Measurements from ENCODE around the gene PLAC1.

The PLAC1 gene

DNA sequence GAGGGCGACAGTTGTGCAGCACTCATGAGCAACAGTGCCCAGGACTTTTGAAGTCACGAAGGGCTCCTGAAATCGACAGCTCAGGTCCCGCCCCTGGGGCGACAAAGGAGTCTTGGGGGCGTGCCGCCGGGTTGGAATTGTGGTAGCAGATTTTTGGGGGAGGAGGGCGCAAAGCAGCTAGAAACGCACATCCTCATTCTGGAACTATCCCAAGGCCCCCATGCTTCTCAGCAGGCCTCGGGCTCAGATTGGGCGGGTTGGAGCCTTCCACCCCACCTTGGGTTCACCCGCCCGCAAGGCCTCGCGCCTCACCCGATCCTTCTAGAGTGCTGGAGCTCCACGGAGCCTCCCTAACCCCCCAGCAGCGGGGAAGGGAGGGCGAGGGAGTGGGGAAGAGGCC, 112.8 kb downstream of the PLAC1 start:
- in situ Hi-C loops (cut with MboI; ENCODE audit: low sequenced_read_pairs), result no loop called here

DNA sequence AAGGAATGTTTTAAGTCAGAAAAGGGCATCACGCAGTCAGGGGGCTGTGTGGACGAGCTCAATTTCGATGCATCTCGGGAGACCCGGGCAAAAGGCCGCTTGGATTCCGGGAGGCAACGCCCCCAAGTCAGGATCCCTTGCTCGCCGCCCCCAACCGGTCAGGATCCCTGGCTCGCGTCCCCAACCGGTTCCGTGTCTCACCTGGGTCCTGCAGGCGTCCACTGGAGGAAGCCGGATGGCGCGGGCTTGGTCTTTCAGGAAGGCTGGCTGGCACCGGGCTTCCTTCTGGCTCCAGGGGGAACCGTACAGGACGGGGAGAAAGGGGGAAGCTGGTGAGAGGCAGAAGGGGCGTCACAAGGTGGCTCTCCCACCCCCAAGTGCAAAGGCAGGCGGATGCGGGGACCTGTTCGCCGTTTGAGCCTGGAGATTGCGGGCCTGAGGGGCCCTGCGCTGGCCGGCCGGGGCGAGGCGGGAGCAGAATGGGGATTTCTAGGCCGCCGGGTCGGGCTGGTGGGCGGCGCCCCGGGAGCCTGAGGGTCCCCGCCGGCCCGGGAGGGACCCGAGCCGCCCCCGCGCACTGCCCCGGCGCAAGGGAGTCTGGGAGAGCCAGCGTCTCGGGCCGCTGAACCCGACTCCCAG, 113.6 kb downstream of the PLAC1 start:
- in situ Hi-C loops (cut with MboI; ENCODE audit: low sequenced_read_pairs), result no loop called here

DNA sequence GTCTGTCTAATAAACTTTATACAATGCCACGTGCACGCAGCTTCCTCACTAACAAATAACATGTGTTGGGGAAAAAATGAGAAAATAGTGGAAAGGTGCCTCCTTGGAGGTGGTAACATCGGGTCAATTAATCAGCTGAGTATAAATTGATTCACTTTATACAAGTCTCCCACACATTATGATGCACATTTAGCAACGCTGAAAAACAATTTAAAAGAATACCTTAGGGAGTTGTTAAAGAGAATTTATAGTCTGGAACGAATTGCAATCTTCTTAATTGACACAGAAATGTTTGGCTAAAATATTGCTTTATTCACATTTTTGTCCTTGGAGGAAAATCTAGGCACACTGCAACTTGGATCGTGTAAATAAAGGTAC, 114.1 kb downstream of the PLAC1 start:
- in situ Hi-C loops (cut with MboI; ENCODE audit: low sequenced_read_pairs), result no loop called here

DNA sequence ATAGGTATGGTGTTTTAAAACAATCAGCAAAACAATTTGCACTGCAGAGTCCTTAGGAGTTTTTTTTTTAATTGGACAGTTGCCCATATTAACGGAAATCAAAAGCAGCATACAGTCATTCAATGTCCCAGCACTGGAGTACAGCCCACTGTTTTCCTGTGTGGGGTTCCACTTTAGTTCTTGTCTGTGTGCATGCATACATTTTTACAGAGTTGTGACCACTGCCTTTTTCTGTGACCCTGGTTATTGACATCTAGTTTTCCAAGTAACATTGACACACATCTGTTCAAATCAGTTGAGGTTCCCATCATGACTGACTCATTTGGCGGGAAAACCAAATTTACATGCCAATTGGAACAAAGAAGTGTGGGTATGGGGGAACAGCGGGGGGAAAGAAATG, 115.0 kb downstream of the PLAC1 start:
- in situ Hi-C loops (cut with MboI; ENCODE audit: low sequenced_read_pairs), result no loop called here

DNA sequence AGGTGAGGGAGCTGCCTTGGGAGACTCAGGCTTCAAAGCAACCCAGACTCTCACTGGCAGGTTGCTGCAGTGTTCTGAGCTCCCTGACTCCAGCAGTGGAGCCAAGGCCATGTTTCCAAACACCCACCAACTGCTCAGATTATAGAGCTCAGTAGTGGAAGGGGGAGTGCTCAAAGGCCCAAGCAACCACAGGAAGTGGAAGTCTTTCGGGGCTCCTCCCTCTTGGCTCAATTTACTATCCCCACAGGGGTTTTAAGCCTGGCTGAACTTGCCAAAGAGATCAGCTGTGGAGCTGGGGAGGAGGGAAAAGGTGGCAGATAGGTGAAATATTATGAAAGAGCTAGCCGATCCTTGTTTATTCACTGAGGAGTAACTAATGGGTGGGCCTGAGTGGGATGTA, 115.8 kb downstream of the PLAC1 start:
- in situ Hi-C loops (cut with MboI; ENCODE audit: low sequenced_read_pairs), result no loop called here

DNA sequence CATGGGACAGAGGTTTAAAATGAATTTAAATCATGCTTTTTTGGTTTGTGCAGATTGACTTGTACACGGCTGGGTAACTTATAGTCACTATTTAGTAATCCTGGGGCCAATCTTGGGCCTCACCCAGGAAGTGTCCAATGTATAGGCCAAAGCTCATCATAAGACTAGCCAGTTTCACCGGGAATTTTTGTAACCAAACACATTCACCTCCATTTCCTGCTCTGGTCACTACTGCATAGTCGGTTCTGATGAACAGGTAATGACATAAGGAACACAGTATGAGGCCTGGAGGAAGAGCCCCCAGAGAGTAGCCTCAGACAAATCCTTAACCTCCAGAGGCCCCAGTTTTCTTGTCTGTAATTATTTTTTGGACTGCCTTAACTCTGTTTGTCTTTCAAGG, 116.4 kb downstream of the PLAC1 start:
- in situ Hi-C loops (cut with MboI; ENCODE audit: low sequenced_read_pairs), result no loop called here

DNA sequence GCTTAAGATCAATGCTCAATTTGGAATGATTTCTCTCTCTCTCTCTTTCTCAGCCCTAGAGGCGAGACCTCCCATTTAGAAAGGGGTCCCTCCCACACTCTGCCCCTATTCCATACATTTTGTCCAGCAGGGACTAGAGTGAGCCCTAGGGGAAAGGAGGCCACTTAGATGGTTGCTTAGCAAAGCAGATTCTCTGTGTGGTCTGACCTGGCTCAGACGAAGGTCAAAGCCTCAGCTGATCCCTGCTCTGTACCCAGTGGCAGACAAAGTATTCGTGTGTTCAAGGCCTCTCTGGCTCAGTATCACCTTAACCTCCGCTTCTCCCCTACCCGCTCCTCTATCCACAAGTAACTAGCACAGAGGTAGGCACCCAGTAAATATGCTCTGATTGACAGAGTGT, 120.0 kb downstream of the PLAC1 start:
- in situ Hi-C loops (cut with MboI; ENCODE audit: low sequenced_read_pairs), result no loop called here

DNA sequence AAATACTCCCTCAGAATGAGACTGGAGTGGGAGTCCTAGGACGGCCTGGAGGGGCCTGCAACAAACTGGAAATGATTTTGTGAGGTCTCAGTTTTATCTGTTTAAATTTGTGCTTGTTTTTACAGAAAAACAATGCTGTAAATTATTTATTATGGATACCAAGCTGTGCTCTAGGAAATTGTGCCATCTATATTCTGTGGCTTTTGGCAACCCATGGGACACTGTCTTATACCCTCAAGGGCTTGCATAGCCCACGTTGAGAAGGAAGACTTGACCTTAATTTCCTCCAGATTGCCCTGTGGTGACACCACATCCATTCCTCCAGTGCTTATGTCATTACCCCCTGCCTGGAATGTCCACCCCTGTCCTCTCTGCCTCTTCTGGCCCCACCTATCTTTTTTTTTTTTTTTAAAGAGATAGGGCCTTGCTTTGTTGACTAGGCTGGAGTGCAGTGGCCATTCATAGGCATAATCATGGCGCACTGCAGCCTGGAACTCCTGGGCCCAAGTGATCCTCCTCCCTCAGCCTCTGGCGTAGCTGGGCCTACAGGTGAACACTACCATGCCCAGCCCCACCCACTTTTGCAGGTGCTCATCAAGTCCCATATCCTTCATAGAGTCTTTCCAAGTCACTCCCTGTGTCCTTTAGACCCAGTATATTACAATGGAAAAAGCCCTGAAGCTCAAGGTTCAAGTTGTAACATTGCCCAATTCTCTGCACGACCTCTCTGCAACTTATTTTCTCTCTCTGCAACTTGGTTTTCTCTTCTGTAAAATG, 120.9 kb downstream of the PLAC1 start:
- in situ Hi-C loops (cut with MboI; ENCODE audit: low sequenced_read_pairs), result no loop called here

DNA sequence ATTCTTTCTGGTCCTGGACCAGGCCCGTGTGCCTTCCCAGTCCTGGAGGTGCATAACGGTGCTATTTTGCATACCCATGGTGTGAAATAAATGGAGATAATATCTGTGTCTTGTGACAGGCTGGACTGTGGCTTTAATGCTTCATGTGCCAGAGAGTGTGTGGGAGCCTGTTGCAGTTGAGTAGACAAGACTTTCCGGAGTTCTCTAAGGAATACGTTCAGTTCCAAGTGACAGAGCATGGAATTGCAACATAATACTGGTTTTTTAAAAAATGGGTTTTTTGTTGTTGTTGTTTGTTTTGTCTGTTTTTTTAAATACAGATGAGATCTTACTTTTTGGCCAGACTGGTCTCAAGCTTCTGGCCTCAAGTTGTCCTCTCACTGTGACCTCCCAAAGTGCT, 124.3 kb downstream of the PLAC1 start:
- in situ Hi-C loops (cut with MboI; ENCODE audit: low sequenced_read_pairs), result no loop called here

DNA sequence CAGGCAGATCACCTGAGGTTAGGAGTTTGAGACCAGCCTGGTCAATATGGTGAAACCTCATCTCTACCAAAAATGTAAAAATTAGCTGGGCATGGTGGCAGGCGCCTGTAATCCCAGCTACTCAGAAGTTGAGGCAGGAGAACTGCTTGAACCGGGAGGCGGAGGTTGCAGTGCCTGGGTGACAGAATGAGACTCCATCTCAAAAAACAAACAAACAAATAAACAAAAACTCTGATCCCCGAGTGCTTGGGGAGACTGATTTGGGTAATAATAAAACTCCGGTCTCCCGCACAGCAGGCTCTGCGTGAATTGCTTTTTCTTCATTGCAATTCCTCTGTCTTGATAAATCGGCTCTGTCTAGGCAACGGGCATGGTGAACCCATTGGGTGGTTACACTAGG, 124.9 kb downstream of the PLAC1 start:
- in situ Hi-C loops (cut with MboI; ENCODE audit: low sequenced_read_pairs), result no loop called here

DNA sequence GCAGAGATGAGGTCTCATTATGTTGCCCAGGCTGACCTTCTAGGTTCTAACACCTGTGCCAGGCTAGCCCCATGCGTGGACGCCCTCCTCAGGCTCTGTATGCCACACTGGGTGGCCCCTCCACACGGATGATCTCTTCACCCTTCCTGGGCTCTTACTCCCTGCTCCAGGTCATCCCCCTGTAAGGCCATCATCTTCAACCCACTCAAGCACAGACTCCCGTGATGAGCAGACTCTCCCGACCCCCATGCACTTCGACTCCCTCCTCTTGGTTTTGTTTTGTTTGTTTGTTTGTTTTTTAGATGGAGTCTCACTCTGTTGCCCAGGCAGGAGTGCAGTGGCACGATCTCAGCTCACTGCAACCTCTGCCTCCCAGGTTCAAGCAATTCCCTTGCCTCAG, 127.4 kb downstream of the PLAC1 start:
- in situ Hi-C loops (cut with MboI; ENCODE audit: low sequenced_read_pairs), result no loop called here

DNA sequence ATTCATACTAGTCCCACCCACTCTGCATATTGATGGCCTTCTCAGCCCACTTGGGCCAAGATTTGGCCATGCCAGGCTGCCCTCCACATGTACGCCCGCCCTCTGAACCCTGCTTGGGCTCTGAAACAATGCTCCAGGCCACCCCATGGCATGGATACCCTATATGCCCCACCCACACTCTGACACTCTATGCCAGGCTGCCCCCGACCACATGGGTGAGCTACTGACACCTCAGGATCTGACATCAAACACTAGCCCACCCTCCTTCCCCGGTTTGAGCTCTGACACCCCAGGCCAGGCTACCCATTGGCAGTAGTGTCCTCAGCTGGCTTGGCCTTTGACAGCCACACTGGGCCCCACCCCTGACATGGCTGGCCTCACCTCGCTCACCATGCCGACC, 128.8 kb downstream of the PLAC1 start:
- in situ Hi-C loops (cut with MboI; ENCODE audit: low sequenced_read_pairs), result no loop called here

DNA sequence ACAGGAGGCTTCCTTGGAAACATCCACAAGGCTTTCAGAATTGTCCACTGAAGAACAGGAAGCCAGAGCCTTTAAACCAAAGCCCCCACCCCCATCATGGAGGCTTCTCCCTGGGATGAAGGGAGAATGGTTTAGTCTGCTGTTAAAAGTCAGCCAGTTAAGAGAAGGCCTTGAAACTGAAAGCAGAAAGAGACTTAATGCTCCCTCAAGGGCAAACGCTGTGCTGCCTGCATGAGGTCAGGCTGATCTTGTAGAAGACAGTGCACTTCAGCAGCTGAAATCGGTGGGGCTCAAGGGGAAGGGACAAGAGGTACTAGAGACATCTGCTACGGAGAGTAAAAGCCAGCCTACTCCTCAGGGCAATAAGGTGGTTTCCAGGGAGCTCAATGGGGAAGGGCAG, 129.3 kb downstream of the PLAC1 start:
- in situ Hi-C loops (cut with MboI; ENCODE audit: low sequenced_read_pairs), result no loop called here

DNA sequence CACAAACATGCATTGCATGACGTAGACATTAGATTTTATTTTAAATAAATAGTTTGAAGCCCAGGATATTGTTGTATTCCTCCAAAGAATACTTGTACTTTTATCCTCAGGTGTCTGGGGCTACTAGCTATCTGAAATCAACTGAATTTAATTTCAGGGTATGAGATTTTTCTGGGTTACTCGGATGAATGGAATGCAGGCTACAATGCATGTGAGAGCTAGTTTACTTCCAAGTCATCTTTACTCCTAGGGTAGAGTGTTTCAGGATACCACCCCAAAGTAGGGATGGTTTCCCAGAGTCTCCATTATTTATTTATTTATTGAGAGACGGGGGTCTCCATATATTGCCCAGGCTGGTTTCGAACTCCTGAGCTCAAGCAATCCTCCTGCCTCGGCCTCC, 131.9 kb downstream of the PLAC1 start:
- in situ Hi-C loops (cut with MboI; ENCODE audit: low sequenced_read_pairs), result no loop called here

DNA sequence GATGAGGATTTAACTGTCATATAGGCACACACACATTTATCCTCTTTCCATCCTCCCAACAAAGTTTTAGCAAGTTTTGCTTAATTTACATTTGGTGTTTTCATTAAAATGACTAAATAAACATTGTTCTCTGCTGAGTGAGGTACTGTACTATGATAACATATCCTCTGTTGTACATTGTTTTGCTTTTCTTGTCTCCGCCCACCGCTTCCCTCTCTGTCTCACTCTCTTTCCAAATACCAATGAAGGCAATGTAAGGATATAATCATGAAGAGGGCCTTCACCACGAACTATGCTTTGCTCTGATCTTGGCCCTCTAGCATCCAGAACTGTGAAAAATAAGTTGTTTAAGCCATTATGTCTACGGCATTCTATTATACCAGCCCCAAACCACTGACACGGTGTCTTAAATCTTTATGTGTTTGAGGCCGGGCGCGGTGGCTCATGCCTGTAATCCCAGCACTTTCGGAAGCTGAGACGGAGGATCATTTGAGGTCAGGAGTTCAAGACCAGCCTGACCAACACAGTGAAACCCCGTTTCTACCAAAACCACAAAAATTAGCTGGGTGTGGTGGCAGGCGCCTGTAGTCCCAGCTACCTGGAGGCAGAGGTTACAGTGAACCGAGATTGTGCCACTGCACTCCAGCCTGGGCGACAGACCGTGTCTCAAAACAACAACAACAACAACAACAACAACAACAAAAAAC, 133.0 kb downstream of the PLAC1 start:
- in situ Hi-C loops (cut with MboI; ENCODE audit: low sequenced_read_pairs), result no loop called here

DNA sequence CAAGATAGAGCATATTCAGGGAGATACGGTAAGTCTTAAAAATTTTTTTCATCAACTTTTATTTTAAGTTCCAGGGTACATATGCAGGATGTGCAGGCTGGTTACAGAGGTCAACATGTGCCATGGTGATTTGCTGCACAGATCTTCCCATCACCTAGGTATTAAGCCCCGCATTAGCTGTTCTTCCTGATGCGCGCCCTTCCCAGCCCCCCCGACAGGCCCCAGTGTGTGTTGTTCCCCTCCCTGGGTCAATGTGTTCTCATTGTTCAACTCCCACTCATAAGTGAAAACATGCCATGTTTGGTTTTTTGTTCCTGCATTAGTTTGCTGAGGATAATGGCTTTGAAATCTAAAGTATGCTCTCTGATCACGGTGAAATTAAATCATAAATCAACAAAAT, 134.1 kb downstream of the PLAC1 start:
- in situ Hi-C loops (cut with MboI; ENCODE audit: low sequenced_read_pairs), result loop anchor here (25.0 kb wide), 1 partner anchor 238 kb away; no protein-coding TSS in a partner anchor

DNA sequence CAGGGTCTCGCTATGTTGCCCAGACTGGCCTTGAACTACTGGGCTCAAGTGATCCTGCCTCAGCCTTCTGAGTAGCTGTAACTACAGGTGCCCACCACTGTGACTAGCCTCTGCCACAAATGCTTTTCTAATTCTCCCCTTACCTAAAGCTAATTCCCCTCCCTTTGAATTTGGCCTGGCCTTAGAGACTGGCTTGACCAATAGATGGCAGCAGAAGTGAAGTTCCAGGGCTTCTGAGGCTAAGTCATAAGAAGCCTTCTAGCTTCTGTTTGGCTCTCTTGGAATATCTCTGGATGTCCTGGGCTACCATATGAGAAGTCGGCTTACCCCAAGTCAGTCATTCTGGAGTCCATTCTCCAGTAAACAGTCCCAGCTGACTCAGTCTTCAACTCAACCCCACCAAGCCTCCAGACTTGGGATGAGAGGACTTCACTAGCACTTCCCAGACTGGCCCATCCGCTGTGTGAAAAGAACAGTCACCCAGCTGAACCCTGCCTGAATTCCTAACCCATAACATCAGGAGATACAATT, 137.3 kb downstream of the PLAC1 start:
- in situ Hi-C loops (cut with MboI; ENCODE audit: low sequenced_read_pairs), result loop anchor here (25.0 kb wide), 1 partner anchor 241 kb away; no protein-coding TSS in a partner anchor
